ENCODE results near the gene TBC1D19.

TBC1D19 gene

GRCh38 chr4:26763648-26764047, 179.8 kb downstream of the TBC1D19 start:
- Histone ChIP-seq H3K36me3 (ENCODE audit: control insufficient read depth, insufficient read depth, low read length) (no peaks in the 10 kb centered on the region), H3K27ac (ENCODE audit: insufficient read depth, low read length, poor library complexity, severe bottlenecking) (no peak overlapping the region), H3K9me3 (ENCODE audit: control insufficient read depth, low read length) (no peaks in the 10 kb centered on the region), H3K4me3 (ENCODE audit: insufficient read depth, low read depth, low read length, poor library complexity, severe bottlenecking) (no peak overlapping the region), H3K27me3 (replicated peaks; ENCODE audit: control insufficient read depth, insufficient read depth, low read length, poor library complexity, severe bottlenecking) (no peaks in the 10 kb centered on the region), H3K4me1 (ENCODE audit: control insufficient read depth, insufficient read depth, low read length, poor library complexity, severe bottlenecking) (no peaks in the 10 kb centered on the region)
- DNase-seq, result no peak

- Histone ChIP-seq H3K9me3 (ENCODE audit: control insufficient read depth, low read length) (no peaks in the 10 kb centered on the region), H3K36me3 (ENCODE audit: control insufficient read depth, insufficient read depth, low read length) (no peaks in the 10 kb centered on the region), H3K27me3 (replicated peaks; ENCODE audit: control insufficient read depth, insufficient read depth, low read length, poor library complexity, severe bottlenecking) (no peaks in the 10 kb centered on the region), H3K4me3 (ENCODE audit: insufficient read depth, low read depth, low read length, poor library complexity, severe bottlenecking) (no peak overlapping the region), H3K27ac (ENCODE audit: insufficient read depth, low read length, poor library complexity, severe bottlenecking) (no peak overlapping the region), H3K4me1 (ENCODE audit: control insufficient read depth, insufficient read depth, low read length, poor library complexity, severe bottlenecking) (no peaks in the 10 kb centered on the region)
- DNase-seq, result no peak
Measured at GRCh38 chr4:26764231-26764630, 180.3 kb downstream of the TBC1D19 start.

GRCh38 chr4:26765515-26765914, 181.6 kb downstream of the TBC1D19 start:
- no peak for DNase-seq
- no peaks in the 10 kb centered on the region for H3K36me3 ChIP-seq (ENCODE audit: control insufficient read depth, insufficient read depth, low read length)
- no peak overlapping the region for H3K4me3 ChIP-seq (ENCODE audit: insufficient read depth, low read depth, low read length, poor library complexity, severe bottlenecking)
- no peaks in the 10 kb centered on the region for H3K4me1 ChIP-seq (ENCODE audit: control insufficient read depth, insufficient read depth, low read length, poor library complexity, severe bottlenecking)
- no peak overlapping the region for H3K27ac ChIP-seq (ENCODE audit: insufficient read depth, low read length, poor library complexity, severe bottlenecking)
- H3K27me3 ChIP-seq (replicated peaks; ENCODE audit: control insufficient read depth, insufficient read depth, low read length, poor library complexity, severe bottlenecking), result no peaks in the 10 kb centered on the region
- no peaks in the 10 kb centered on the region for H3K9me3 ChIP-seq (ENCODE audit: control insufficient read depth, low read length)

- H3K4me3 ChIP-seq (ENCODE audit: insufficient read depth, low read depth, low read length, poor library complexity, severe bottlenecking), result no peak overlapping the region
- no peaks in the 10 kb centered on the region for H3K27me3 ChIP-seq (replicated peaks; ENCODE audit: control insufficient read depth, insufficient read depth, low read length, poor library complexity, severe bottlenecking)
- no peaks in the 10 kb centered on the region for H3K4me1 ChIP-seq (ENCODE audit: control insufficient read depth, insufficient read depth, low read length, poor library complexity, severe bottlenecking)
- no peak for DNase-seq
- H3K9me3 ChIP-seq (ENCODE audit: control insufficient read depth, low read length), result no peaks in the 10 kb centered on the region
- no peaks in the 10 kb centered on the region for H3K36me3 ChIP-seq (ENCODE audit: control insufficient read depth, insufficient read depth, low read length)
- no peak overlapping the region for H3K27ac ChIP-seq (ENCODE audit: insufficient read depth, low read length, poor library complexity, severe bottlenecking)
Measured at GRCh38 chr4:26766141-26766540, 182.3 kb downstream of the TBC1D19 start.

GRCh38 chr4:26772096-26772873, 188.4 kb downstream of the TBC1D19 start:
- Histone ChIP-seq H3K4me1 (ENCODE audit: control insufficient read depth, insufficient read depth, low read length, poor library complexity, severe bottlenecking) (no peaks in the 10 kb centered on the region), H3K27me3 (replicated peaks; ENCODE audit: control insufficient read depth, insufficient read depth, low read length, poor library complexity, severe bottlenecking) (no peaks in the 10 kb centered on the region), H3K9me3 (ENCODE audit: control insufficient read depth, low read length) (no peaks in the 10 kb centered on the region), H3K4me3 (ENCODE audit: insufficient read depth, low read depth, low read length, poor library complexity, severe bottlenecking) (no peak overlapping the region), H3K27ac (ENCODE audit: insufficient read depth, low read length, poor library complexity, severe bottlenecking) (no peak overlapping the region), H3K36me3 (ENCODE audit: control insufficient read depth, insufficient read depth, low read length) (no peaks in the 10 kb centered on the region)
- no peak for DNase-seq

- H3K9me3 ChIP-seq (ENCODE audit: control insufficient read depth, low read length), result no peaks in the 10 kb centered on the region
- DNase-seq, result no peak
- H3K4me1 ChIP-seq (ENCODE audit: control insufficient read depth, insufficient read depth, low read length, poor library complexity, severe bottlenecking), result no peaks in the 10 kb centered on the region
- H3K27ac ChIP-seq (ENCODE audit: insufficient read depth, low read length, poor library complexity, severe bottlenecking), result no peak overlapping the region
- no peaks in the 10 kb centered on the region for H3K36me3 ChIP-seq (ENCODE audit: control insufficient read depth, insufficient read depth, low read length)
- H3K4me3 ChIP-seq (ENCODE audit: insufficient read depth, low read depth, low read length, poor library complexity, severe bottlenecking), result no peak overlapping the region
- no peaks in the 10 kb centered on the region for H3K27me3 ChIP-seq (replicated peaks; ENCODE audit: control insufficient read depth, insufficient read depth, low read length, poor library complexity, severe bottlenecking)
Measured at GRCh38 chr4:26779224-26779623, 195.3 kb downstream of the TBC1D19 start.

GRCh38 chr4:26779674-26780073, 195.8 kb downstream of the TBC1D19 start:
- Histone ChIP-seq H3K36me3 (ENCODE audit: control insufficient read depth, insufficient read depth, low read length) (no peaks in the 10 kb centered on the region), H3K27me3 (replicated peaks; ENCODE audit: control insufficient read depth, insufficient read depth, low read length, poor library complexity, severe bottlenecking) (no peaks in the 10 kb centered on the region), H3K27ac (ENCODE audit: insufficient read depth, low read length, poor library complexity, severe bottlenecking) (no peak overlapping the region), H3K9me3 (ENCODE audit: control insufficient read depth, low read length) (no peaks in the 10 kb centered on the region), H3K4me1 (ENCODE audit: control insufficient read depth, insufficient read depth, low read length, poor library complexity, severe bottlenecking) (no peaks in the 10 kb centered on the region), H3K4me3 (ENCODE audit: insufficient read depth, low read depth, low read length, poor library complexity, severe bottlenecking) (no peak overlapping the region)
- no peak for DNase-seq

- no peaks in the 10 kb centered on the region for H3K27me3 ChIP-seq (replicated peaks; ENCODE audit: control insufficient read depth, insufficient read depth, low read length, poor library complexity, severe bottlenecking)
- no peaks in the 10 kb centered on the region for H3K4me1 ChIP-seq (ENCODE audit: control insufficient read depth, insufficient read depth, low read length, poor library complexity, severe bottlenecking)
- no peak overlapping the region for H3K27ac ChIP-seq (ENCODE audit: insufficient read depth, low read length, poor library complexity, severe bottlenecking)
- DNase-seq, result no peak
- H3K4me3 ChIP-seq (ENCODE audit: insufficient read depth, low read depth, low read length, poor library complexity, severe bottlenecking), result no peak overlapping the region
- no peaks in the 10 kb centered on the region for H3K36me3 ChIP-seq (ENCODE audit: control insufficient read depth, insufficient read depth, low read length)
- no peaks in the 10 kb centered on the region for H3K9me3 ChIP-seq (ENCODE audit: control insufficient read depth, low read length)
Measured at GRCh38 chr4:26780539-26780938, 196.7 kb downstream of the TBC1D19 start.

GRCh38 chr4:26782168-26782829, 198.4 kb downstream of the TBC1D19 start:
- Histone ChIP-seq H3K27ac (ENCODE audit: insufficient read depth, low read length, poor library complexity, severe bottlenecking) (no peak overlapping the region), H3K4me1 (ENCODE audit: control insufficient read depth, insufficient read depth, low read length, poor library complexity, severe bottlenecking) (no peaks in the 10 kb centered on the region)
- no peak for DNase-seq

GRCh38 chr4:26782830-26783202, 198.9 kb downstream of the TBC1D19 start:
- Histone ChIP-seq H3K27ac (ENCODE audit: insufficient read depth, low read length, poor library complexity, severe bottlenecking) (no peak overlapping the region), H3K36me3 (ENCODE audit: control insufficient read depth, insufficient read depth, low read length) (no peaks in the 10 kb centered on the region), H3K4me1 (ENCODE audit: control insufficient read depth, insufficient read depth, low read length, poor library complexity, severe bottlenecking) (no peaks in the 10 kb centered on the region), H3K4me3 (ENCODE audit: insufficient read depth, low read depth, low read length, poor library complexity, severe bottlenecking) (no peak overlapping the region), H3K27me3 (replicated peaks; ENCODE audit: control insufficient read depth, insufficient read depth, low read length, poor library complexity, severe bottlenecking) (no peaks in the 10 kb centered on the region), H3K9me3 (ENCODE audit: control insufficient read depth, low read length) (no peaks in the 10 kb centered on the region)
- DNase-seq, result no peak

More at GRCh38 chr4:26782168-26782829, 198.4 kb downstream of the TBC1D19 start:
- H3K36me3 ChIP-seq (ENCODE audit: control insufficient read depth, insufficient read depth, low read length), result no peaks in the 10 kb centered on the region
- no peaks in the 10 kb centered on the region for H3K9me3 ChIP-seq (ENCODE audit: control insufficient read depth, low read length)
- H3K4me3 ChIP-seq (ENCODE audit: insufficient read depth, low read depth, low read length, poor library complexity, severe bottlenecking), result no peak overlapping the region
- no peaks in the 10 kb centered on the region for H3K27me3 ChIP-seq (replicated peaks; ENCODE audit: control insufficient read depth, insufficient read depth, low read length, poor library complexity, severe bottlenecking)

All from effector memory CD4-positive, alpha-beta T cell (primary cell).